Muscle layer of colon (tissue), 2 donors: ENCODE results near the gene CAPZB.

Experiments
- H3K27ac ChIP-seq: one replicate; pipeline ENCODE4 v1.7.0; 2013; ENCODE audit warnings: low read depth, mild to moderate bottlenecking, low read length, moderate library complexity
- H3K27me3 ChIP-seq, 2 donors: one replicate each; pipeline ENCODE4 v1.7.0; 2013; ENCODE audit warnings: low read length in 2 of 2, mild to moderate bottlenecking in 2 of 2; ENCODE audit not compliant: insufficient read depth in 2 of 2, control insufficient read depth in 1 of 2
- H3K36me3 ChIP-seq: one replicate; pipeline ENCODE4 v1.7.0; 2013; ENCODE audit warnings: mild to moderate bottlenecking, low read length; ENCODE audit not compliant: insufficient read depth
- H3K4me1 ChIP-seq: one replicate; pipeline ENCODE4 v1.7.0; 2013; ENCODE audit warnings: mild to moderate bottlenecking, low read length; ENCODE audit not compliant: insufficient read depth
- H3K4me3 ChIP-seq, 2 donors: one replicate each; pipeline ENCODE4 v1.7.0; 2013; ENCODE audit warnings: low read length in 2 of 2, low read depth in 1 of 2, mild to moderate bottlenecking in 1 of 2, moderate library complexity in 1 of 2
- H3K9ac ChIP-seq: one replicate; pipeline ENCODE4 v1.7.0; 2013; ENCODE audit warnings: low read length
- H3K9me3 ChIP-seq: one replicate; pipeline ENCODE4 v1.7.0; 2013; ENCODE audit warnings: mild to moderate bottlenecking, low read length
- donor health status: abdominal sarcoma.
- donor health status: Adenocarcinoma of cecum.

The CAPZB gene

DNA sequence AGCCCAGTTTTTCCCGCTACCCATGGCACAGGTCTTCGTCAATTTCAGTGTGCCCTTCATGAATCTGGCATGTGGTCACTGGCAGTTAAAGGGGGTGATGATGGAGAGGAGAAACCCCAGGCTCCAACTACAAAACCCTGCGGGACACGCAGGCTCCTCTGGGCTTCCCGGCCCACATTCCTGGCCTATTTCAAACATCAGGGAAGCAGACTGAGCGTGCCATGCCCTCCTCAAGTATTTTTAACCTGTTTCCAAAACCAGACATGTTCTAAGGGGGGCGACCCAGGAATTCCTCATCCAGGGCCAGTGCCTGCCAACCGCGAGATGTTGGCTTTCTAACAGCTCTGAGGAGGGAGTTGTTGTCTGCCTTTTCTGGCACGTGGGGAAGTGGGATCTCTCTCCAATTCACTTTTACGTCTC lies 85.1 kb downstream of the CAPZB start:
- H3K9ac ChIP-seq = no peak overlapping the region
- peaks cover 3% of the 10 kb centered on the region for H3K36me3 ChIP-seq
- peak overlapping the region; percentile 16 for H3K27ac ChIP-seq
- H3K27me3 ChIP-seq = no peaks in the 10 kb centered on the region
- peaks cover 85% of the 10 kb centered on the region for H3K4me1 ChIP-seq
- H3K4me3 ChIP-seq = no peak overlapping the region
- H3K9me3 ChIP-seq = no peaks in the 10 kb centered on the region

DNA sequence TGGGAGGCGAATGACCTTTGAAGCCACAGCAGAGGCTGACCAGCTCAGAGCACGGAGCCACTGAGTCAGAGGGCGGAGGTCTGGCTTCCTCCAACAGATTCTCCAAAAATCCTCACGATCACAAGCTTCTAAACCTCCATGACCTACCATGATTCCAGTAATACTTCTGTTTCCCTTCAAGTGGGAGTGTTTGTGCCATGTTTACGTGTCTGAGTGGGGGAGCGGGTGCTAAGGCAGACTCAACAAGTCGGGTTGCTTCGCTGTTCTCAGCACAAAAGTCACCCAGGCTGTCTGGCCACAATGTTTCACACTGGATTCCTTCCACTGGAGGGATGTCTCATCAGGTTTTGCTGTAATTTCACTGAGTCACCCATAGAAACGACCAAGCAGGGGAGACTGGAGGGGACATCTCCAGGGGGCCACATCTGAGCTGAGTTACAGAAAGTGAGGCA lies 87.0 kb downstream of the CAPZB start:
- Histone ChIP-seq H3K4me1 (peaks cover 80% of the 10 kb centered on the region), H3K36me3 (peaks cover 3% of the 10 kb centered on the region), H3K27me3 (no peaks in the 10 kb centered on the region), H3K9ac (no peak overlapping the region), H3K27ac (no peak overlapping the region), H3K9me3 (no peaks in the 10 kb centered on the region), H3K4me3 (no peak overlapping the region)

DNA sequence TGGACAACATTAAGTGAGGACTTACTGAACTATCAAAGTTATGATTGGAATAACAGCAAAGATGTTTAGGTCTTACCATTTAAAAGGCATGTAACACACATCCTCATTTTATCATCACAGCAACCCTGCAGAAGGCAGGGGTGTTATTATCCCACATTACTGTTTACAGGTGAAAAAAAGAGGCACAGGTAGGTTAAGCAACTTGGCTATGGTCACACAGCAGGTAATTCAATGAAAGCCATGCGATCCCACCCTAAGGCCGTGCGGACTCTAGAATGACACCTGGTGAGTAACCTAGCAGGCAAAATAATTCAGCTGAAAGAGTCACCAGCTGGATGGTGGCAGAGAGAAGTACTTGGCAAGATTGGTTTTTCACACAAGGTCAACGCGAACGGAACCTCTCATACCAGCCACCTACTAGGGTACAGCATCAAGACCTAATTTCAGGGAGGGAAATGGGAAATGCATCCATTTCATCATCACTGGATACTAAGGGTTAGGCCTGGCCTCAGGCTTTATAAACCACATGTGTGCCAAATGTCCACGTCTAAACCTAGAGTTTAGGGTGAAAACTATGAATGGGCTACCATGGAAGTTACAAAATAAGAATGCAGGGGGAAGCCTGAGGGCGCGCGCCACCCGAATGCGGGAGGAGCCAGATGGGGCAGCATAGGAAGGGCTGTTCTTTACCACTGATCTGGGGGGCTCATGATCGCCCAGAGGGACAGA lies 88.0 kb downstream of the CAPZB start:
- peaks cover 82% of the 10 kb centered on the region for H3K4me1 ChIP-seq
- no peak overlapping the region for H3K9ac ChIP-seq
- H3K9me3 ChIP-seq = no peaks in the 10 kb centered on the region
- H3K27me3 ChIP-seq = no peaks in the 10 kb centered on the region
- H3K36me3 ChIP-seq = peaks cover 3% of the 10 kb centered on the region
- H3K27ac ChIP-seq = no peak overlapping the region
- no peak overlapping the region for H3K4me3 ChIP-seq

DNA sequence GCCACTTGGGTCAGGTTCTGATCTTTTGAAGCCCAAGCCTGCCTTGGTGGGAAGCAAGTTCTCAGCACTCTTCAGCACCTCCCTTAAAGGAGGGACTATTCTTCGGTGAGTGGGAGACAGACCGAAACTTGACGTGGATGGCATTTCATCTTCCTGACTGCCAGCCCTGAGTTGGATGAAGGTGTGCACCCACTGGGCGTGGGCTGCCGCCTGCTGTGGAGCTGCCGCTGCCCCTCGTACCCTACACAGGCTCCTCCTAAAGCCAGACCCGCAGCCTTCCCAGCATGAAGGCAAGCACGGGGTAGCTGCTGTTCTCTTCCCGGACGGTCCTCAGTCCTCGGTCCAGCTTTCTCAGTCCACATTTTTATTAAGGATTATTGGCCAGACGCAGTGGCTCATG lies 89.1 kb downstream of the CAPZB start:
- no peaks in the 10 kb centered on the region for H3K9me3 ChIP-seq
- no peak overlapping the region for H3K4me3 ChIP-seq
- no peaks in the 10 kb centered on the region for H3K27me3 ChIP-seq
- no peak overlapping the region for H3K27ac ChIP-seq
- no peak overlapping the region for H3K9ac ChIP-seq
- H3K36me3 ChIP-seq = peaks cover 3% of the 10 kb centered on the region
- H3K4me1 ChIP-seq = peaks cover 82% of the 10 kb centered on the region

DNA sequence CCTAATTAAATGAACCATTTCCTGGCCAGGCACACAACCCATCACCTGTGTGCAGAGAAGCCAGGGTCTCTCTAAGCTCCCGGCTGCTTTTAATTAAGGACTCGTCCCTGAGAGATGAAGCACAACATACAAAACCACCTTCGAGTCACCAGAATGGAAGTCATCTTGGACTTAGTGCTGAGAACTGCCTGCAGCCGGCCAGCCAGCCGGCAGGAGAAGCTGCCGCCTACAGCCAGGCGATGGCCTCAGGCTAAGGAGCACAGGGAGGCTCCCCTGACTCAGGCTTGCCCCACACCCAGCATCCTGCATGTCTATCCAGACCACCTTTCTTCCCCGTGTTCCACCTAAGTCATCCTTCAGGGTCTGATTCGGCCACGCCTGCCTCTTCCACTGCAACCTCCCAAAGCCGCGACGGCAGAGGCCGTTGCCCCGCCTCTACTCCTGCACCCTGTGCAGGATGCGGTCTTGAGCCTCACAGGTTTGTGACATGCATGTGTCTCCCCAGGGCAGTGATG lies 89.6 kb downstream of the CAPZB start:
- Histone ChIP-seq H3K36me3 (peaks cover 3% of the 10 kb centered on the region), H3K9ac (no peak overlapping the region), H3K4me3 (no peak overlapping the region), H3K27ac (no peak overlapping the region), H3K27me3 (no peaks in the 10 kb centered on the region), H3K4me1 (peaks cover 82% of the 10 kb centered on the region), H3K9me3 (no peaks in the 10 kb centered on the region)

DNA sequence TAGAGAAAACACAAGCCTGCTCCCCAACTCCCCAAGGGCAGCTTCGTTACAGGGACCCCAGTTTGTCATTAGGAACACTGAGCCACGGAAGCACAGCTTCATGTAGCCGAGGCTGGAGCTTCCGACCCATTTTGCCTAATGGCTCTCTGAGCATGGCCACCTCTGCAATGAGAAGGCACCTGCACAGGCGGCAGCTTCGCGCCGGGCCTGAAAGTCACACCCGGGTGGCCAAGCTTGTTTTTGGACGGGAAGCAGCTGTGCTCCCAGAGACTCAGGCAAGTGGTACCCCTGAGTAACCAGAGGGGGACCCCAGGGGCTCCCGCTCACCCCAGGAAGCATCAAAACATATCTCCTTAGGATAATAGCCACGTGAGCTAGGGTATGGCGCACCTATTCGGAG lies 92.3 kb downstream of the CAPZB start:
- no peaks in the 10 kb centered on the region for H3K27me3 ChIP-seq
- peaks cover 67% of the 10 kb centered on the region for H3K4me1 ChIP-seq
- H3K9ac ChIP-seq = no peak overlapping the region
- no peak overlapping the region for H3K4me3 ChIP-seq
- H3K27ac ChIP-seq = peak overlapping the region; percentile 47
- peaks cover 3% of the 10 kb centered on the region for H3K36me3 ChIP-seq
- no peaks in the 10 kb centered on the region for H3K9me3 ChIP-seq

DNA sequence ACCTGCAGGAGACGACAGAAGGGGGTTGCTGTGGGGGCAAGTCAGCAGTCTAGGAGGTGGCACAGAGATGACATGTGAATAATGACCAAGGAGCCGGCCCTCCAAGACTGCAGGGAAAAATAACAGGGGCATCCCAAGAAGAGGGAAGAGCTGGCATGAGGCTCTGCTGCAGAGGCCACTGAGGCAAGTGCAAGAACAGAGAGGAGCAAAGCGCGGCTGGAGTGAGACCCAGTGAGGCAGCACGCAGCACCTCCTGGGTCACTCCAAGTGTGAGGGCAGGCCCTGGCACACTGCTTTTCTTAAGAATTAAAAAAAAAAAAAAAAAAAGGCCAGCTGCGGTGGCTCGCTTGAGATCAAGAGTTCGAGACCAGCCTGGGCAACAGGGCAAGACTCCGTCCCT lies 93.1 kb downstream of the CAPZB start:
- H3K27ac ChIP-seq = no peak overlapping the region
- H3K9ac ChIP-seq = no peak overlapping the region
- H3K4me1 ChIP-seq = peaks cover 62% of the 10 kb centered on the region
- peaks cover 3% of the 10 kb centered on the region for H3K36me3 ChIP-seq
- H3K4me3 ChIP-seq = no peak overlapping the region
- H3K27me3 ChIP-seq = no peaks in the 10 kb centered on the region
- H3K9me3 ChIP-seq = no peaks in the 10 kb centered on the region

DNA sequence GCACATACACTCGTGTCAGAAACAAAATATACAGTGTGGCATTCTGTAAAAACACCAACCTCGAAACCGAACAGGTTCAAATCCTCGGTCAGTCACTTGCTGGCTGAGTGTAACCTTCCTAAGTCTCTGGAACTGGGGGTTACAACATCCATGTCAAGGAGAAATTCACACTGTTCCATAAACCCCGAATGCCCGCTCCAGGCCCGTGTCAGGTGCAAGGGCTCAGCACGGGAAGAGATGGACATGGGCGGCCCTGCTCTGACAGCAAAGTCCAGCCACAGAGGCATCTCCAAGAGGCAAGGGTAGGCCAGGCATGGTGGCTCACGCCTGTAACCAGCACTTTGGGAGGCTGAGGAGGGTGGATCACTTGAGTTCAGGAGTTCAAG lies 93.8 kb downstream of the CAPZB start:
- Histone ChIP-seq H3K4me3 (no peak overlapping the region), H3K4me1 (peaks cover 68% of the 10 kb centered on the region), H3K9ac (peak overlapping the region; percentile 23), H3K27ac (peak overlapping the region; percentile 47), H3K27me3 (no peaks in the 10 kb centered on the region), H3K9me3 (no peaks in the 10 kb centered on the region), H3K36me3 (peaks cover 3% of the 10 kb centered on the region)

DNA sequence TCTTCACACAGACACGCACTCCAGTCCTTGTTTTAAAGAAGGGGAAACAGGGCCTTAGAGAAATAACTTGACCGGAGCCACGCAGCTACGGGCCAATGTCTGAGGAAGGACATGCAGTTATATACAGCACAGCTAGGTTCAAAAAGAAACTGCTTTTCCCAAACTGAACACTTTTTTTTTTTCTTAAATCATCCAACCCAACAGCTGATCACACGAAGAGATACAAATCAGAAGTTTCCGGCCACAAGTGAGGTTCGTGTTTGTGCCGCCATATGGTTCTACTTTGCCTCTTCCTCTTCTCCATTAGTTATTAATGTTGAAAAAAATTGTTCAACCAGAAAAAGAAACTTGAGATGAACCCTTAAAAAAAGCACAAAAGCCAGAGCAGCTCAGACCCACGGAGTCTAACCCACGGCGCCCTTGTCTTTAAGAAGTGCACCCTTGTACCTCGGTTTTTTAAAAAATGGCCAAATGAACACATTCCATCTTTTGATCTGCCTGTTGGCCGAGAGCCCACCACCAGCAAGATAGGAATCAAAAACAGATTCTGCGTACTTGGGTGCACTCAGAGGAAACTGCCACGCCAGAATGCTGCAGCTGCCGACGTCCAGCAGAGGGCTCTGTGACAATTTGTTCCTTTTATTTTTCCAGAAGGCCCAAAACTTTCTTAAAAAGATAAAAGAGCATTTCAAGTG lies 94.3 kb downstream of the CAPZB start:
- H3K9me3 ChIP-seq = no peaks in the 10 kb centered on the region
- H3K27me3 ChIP-seq = no peaks in the 10 kb centered on the region
- peak overlapping the region; percentile 54 for H3K9ac ChIP-seq
- H3K36me3 ChIP-seq = peaks cover 3% of the 10 kb centered on the region
- peaks cover 73% of the 10 kb centered on the region for H3K4me1 ChIP-seq
- H3K4me3 ChIP-seq = peak overlapping the region in 1 of 2 donors; percentile 41
- H3K27ac ChIP-seq = peak overlapping the region; percentile 64

DNA sequence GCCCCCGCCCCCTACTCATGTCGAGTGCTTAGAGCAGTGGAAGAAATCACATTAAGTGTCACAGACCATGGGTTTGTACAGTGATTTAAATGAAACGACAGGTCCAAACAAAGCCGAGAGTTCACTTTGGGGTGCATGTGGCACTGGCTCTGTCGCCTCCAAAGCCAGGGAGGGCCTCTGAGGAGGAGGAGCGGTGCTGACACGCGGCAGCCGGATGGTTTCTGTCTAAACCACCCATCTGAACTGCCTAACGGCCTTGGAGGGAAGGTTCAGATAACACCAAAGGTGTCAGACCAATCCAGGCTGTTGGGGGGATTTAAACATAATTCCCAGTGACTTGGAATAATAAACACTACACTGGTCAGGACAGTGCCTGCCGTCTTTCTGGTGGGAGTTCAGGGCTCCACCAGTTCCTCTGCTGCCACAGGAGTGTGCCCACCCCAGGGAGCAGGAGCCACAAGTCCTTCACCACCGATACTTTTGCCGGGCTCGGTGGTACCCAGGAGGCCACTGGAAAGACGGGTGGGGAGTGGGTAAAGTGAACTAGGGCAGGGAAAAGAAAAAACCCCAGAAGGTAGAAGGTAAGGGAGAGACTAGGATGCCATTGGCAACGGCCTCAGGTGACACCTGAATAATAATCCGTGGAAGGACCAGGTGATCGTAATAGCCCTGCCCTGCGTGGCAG lies 95.0 kb downstream of the CAPZB start:
- Histone ChIP-seq H3K27ac (peak overlapping the region; percentile 64), H3K4me3 (peak overlapping the region in 1 of 2 donors; percentile 41), H3K9me3 (no peaks in the 10 kb centered on the region), H3K4me1 (peaks cover 73% of the 10 kb centered on the region), H3K36me3 (peaks cover 3% of the 10 kb centered on the region), H3K27me3 (no peaks in the 10 kb centered on the region), H3K9ac (peak overlapping the region; percentile 54)

DNA sequence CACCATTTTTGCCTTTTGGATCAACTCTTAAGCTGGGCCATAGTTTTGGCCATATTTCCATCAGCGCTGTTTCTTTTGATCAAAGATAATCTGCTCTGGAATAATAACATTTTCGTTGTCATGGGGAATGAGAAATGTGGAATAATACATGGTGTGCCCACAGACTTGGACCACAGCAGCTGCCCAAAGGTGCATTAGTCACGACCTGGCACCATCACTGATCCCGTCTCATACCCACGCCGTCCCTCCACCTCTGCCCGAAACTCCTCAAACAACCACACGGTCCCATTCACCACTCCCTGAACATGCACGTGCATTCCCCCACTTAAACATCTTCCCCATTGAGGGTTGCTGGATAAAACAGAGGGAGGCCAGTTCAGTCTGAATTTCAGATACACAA lies 96.4 kb downstream of the CAPZB start:
- no peak overlapping the region for H3K4me3 ChIP-seq
- no peak overlapping the region for H3K9ac ChIP-seq
- no peaks in the 10 kb centered on the region for H3K27me3 ChIP-seq
- no peak overlapping the region for H3K27ac ChIP-seq
- peaks cover 79% of the 10 kb centered on the region for H3K4me1 ChIP-seq
- no peaks in the 10 kb centered on the region for H3K9me3 ChIP-seq
- H3K36me3 ChIP-seq = peaks cover 13% of the 10 kb centered on the region
